HG03196 (cell line): ENCODE measurements around the gene SLC38A8.

ENCODE experiments used
- ATAC-seq: cut with Tn5 transposase; IDR thresholded peaks from one replicate; pipeline ENCODE4 v1.9.1; 2021; ENCODE audit not compliant: unreplicated experiment

The SLC38A8 gene

DNA sequence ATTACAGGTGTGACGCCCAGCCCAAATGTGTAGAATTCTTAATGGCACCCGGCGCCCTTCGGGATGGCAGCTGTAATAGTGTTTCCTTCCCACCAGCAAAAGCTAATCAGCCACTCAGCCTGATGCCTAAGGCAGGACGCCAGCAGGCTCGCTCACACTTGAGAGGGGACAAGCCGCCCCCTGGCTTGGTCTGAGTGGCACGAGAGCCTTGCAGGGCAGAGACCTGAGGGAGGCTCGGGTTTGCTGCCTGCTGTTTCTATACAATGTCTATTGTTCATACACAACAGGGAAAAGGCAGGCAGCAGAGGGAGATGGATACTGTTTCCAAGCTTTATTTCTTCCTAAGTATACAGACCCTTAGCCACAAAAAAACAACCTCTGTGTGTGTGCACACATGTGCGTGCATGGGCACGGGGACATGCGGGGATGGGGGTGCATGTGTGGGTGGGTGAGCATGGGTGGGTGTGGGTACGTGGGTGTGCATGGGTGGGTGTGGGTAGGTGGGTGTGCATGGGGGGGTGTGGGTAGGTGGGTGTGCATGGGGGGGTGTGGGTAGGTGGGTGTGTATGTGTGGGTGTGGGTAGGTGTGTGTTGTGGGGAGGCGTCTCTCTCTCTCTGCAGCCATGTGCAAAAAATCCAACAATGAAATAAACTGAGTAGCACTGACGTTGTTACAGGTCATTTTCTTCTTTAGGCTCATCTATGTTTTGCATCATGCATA is 10.0 kb downstream of the SLC38A8 start:
- no peak for ATAC-seq

GRCh38 chr16:84031556-84031955 is 11.0 kb downstream of the SLC38A8 start:
- ATAC-seq: no peak

- no peak for ATAC-seq
Measured at GRCh38 chr16:84029297-84030047, 13.1 kb downstream of the SLC38A8 start.

DNA sequence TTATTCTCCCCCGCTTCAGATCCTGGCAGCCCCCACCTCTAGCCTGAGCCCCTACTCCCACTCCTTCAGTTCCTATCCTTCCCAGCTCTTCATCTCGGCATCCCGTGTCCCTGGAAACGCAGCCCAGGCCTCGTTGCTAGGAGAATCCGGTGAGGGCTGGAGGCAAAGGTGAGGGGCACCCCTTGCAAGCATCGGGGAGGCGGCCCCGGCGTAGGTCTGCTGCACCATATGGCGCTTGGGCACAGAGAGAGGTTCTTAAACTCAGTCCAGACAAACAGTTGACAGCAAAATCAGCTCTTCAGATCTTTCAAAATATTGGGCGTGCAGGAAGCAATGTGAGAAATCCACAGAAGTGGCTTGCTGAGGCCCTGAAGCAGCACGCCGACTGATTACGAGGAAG is 15.0 kb downstream of the SLC38A8 start:
- no peak for ATAC-seq

DNA sequence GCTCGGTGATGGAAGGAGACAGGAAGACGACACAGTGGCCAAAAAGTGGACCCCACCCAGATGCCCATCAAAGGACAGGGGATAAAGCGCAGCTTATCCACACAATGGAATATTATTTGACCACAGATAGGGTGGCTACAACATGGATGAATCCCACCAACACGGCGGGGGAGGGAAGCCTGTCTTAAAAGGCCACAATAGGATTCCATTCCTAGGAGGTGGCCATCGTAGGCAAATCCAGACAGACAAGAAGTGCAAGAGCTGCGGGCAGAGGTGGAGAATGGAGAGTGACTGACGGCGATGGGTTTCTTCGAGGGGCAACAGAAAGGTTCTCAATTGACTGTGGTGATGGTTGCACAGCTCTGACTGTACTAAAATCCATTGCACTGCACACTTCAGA is 16.0 kb downstream of the SLC38A8 start:
- no peak for ATAC-seq

DNA sequence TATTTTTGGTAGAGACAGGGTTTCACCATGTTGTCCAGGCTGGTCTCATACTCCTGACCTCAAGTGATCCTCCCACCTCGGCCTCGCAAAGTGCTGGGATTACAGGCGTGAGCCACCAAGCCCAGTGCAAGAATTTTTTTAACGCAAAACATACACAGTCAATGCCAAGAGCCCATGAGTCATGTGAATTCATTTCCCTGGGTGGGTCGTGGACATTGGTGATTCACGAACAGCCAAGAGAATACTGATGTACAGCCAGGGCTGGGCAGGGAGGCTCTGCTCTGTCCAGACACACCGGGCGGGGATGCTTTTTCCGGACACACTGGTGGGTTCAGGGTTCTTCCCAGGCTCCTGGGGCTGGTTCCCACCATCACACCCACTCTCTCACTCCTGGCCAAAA is 17.7 kb downstream of the SLC38A8 start:
- no peak for ATAC-seq

- ATAC-seq: no peak
Measured at GRCh38 chr16:84022644-84023043, 20.0 kb downstream of the SLC38A8 start.

GRCh38 chr16:84021488-84021887 is 21.1 kb downstream of the SLC38A8 start:
- no peak for ATAC-seq

- no peak for ATAC-seq
Measured at GRCh38 chr16:84020353-84020752, 22.2 kb downstream of the SLC38A8 start.

DNA sequence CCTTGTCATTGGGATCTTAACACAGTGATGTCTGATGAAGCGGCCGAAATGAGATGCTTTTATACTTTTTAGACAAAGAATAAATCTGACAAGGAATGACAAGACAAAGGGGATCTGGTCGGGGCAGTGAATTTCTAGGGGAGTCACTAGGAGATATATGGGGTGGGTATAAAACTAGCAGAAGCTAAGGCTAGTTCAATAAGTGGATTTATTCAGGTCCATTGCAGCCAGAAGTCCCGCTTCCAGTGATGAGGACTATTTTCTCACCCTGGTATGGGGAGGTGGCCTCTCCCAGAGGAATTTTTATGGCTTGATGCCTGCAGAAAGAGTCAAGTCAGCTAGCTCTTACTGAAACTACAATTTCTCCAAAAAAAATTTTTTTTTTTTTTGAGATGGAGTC is 23.9 kb downstream of the SLC38A8 start:
- ATAC-seq: no peak

- ATAC-seq: no peak
Measured at GRCh38 chr16:84016477-84016876, 26.1 kb downstream of the SLC38A8 start.

DNA sequence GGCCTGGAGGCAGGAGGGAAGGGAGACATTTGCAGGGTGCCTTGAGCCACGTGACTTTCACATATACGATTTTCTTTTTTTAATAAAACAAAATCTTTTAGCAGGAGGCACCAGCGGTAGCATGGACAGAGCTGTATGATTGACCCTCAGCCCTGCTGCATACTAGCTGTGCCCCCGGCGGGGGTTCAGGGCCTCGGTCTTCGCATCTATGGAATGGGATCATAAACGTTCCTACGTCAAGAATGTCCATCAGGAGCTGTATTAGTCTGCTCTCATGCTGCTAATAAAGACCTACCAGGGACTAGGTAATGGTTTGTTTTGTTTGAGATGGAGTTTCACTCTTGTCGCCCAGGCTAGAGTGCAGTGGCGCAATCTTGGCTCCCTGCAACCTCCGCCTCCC is 27.2 kb downstream of the SLC38A8 start:
- no peak for ATAC-seq

DNA sequence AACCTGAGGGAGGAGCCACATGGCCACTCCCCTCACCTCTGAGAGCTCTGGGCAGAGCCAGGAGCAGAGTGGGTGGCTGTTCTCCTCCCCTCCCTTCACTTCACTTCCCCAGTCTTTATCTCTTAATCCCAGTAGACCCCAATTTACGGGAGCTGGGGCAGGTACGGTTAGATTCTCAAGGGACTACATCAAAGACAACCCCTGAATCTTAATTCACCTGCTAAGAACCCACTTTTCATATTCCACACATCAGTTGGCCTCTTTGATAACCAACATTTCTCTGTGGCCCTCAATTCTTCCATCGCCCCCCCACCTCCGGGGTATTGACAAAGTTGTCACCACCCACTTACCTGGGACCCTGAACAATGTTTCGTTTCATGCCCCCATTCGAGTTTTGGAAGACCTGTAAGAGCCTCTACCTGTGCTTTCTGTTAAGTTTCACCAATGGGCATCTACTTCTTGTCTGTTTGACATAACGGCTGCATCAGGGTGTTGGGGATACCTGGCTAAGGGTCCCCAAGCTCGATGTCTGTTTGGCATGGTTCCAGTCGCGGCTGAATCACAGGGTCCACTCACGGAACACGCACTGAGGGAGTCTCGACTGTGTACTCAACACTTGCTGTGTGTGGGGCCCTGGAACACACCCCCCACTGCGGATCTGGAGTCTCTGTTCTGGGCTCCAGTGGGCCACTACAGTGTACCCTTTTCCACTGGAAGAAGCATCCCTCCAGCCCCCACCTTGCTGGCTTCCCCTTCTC is 27.8 kb downstream of the SLC38A8 start:
- ATAC-seq: no peak

GRCh38 chr16:84013787-84014569 is 28.6 kb downstream of the SLC38A8 start:
- ATAC-seq: peak; percentile 80

GRCh38 chr16:84009282-84009681 is 33.3 kb downstream of the SLC38A8 start:
- ATAC-seq: no peak

- ATAC-seq: no peak
Measured at GRCh38 chr16:84007965-84008364, 34.6 kb downstream of the SLC38A8 start.

- no peak for ATAC-seq
Measured at GRCh38 chr16:84007520-84007919, 35.1 kb downstream of the SLC38A8 start.

DNA sequence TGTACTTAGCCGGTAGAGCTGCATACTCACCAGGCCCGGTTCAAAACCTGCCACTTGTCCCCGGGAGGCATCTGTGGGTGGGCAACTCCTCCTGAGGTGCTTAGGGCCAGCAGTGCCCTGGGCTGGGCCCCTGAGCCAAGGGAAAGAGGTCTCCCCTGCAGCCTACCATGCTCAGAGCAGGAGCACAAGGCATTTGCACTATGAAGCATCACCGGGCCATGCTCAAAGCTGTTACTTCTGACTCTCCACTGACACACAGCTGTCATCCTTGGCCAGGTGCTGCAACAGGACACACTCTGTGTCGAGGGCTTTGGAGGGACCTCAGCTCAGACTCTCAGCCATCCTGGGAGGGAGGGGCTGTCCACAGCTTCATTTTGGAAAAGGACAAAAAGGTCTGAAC is 37.2 kb downstream of the SLC38A8 start:
- no peak for ATAC-seq

GRCh38 chr16:84004442-84004841 is 38.2 kb downstream of the SLC38A8 start:
- ATAC-seq: no peak

DNA sequence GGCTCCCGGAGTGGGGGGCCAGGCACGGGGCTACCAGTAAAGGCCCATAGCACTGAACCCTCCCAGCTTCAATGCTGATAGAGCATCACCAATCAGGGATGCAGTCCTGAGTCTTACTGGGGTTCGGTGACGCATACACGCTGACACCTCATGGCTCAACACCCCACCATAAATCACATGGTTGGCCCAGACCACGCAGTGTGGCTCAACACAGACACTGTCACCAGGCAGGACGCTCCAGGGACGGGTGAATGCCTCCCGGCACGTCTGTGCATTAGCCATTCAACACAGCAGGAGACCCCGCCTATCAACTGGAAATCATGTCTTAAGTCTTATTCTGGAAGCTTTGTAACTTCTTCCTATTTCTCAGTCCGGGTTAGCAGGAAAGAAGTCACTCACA is 39.6 kb downstream of the SLC38A8 start:
- no peak for ATAC-seq

- no peak for ATAC-seq
Measured at GRCh38 chr16:84001726-84002125, 40.9 kb downstream of the SLC38A8 start.
